Gastrocnemius medialis (tissue), 4 donors: ENCODE data around the gene TMEM131L.

Experiments
- POLR2A ChIP-seq, 2 donors: fragments of 450-650 bp; IDR thresholded peaks; one replicate each; pipeline ENCODE4 v1.6.1; 2017; ENCODE audit warnings: antibody characterized with exemption in 2 of 2, mild to moderate bottlenecking in 2 of 2, moderate library complexity in 2 of 2
- TF ChIP-seq, protein P1 (sequence below), 5 experiments: fragments of 450-650 bp in 3 of 5; fragments of 200-600 bp in 2 of 5; sonication (generic) in 2 of 5; IDR thresholded peaks in 4 of 5; conservative IDR thresholded peaks in 1 of 5; 1 replicate in 4 of 5; 2 replicates in 1 of 5; pipeline ENCODE4 v1.5.1; 2016 to 2019; ENCODE audit warnings: antibody characterized with exemption in 5 of 5, mild to moderate bottlenecking in 3 of 5, moderate library complexity in 3 of 5

DNA sequence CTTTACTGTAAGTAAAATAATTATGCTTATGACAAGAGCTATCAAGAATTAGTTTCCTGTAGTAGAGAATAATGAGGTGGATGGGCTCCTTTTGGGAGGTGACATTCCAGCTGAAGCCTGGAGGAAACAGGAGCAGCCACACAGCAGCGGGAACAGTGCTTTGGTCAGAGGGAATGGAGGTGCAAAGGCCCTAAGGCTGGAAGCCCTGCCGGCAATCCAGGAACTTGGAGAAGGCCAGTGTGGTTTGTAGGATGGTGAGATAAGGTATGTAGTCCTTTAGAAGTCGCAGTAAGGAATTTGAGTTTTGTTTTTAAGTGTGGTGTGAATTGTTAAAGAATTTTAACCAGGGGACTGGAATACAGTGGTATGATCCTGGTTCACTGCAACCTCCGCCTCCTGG, 8.1 kb downstream of the TMEM131L start:
- TF ChIP-seq, protein P1, sequence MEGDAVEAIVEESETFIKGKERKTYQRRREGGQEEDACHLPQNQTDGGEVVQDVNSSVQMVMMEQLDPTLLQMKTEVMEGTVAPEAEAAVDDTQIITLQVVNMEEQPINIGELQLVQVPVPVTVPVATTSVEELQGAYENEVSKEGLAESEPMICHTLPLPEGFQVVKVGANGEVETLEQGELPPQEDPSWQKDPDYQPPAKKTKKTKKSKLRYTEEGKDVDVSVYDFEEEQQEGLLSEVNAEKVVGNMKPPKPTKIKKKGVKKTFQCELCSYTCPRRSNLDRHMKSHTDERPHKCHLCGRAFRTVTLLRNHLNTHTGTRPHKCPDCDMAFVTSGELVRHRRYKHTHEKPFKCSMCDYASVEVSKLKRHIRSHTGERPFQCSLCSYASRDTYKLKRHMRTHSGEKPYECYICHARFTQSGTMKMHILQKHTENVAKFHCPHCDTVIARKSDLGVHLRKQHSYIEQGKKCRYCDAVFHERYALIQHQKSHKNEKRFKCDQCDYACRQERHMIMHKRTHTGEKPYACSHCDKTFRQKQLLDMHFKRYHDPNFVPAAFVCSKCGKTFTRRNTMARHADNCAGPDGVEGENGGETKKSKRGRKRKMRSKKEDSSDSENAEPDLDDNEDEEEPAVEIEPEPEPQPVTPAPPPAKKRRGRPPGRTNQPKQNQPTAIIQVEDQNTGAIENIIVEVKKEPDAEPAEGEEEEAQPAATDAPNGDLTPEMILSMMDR (IDR thresholded peaks at IDR 0.05 in 4 of 5, conservative IDR thresholded peaks at IDR 0.05 in 1 of 5) = no peak
- TF ChIP-seq POLR2A (IDR thresholded peaks at IDR 0.05) = no peak
